HepG2 (cell line): ENCODE measurements around the gene TXNL4A. TPM values are rescaled to one million over a fixed set of nuclear protein-coding genes. Genes with fewer than 3 reads are reported as not detected.

Experiments used
- ATAC-seq: fragments of 200-7000 bp; cut with Tn5 transposase; 3 replicates; pipeline ENCODE4 v1.9.1; 2020; ENCODE audit warnings: mild to moderate bottlenecking, moderate library complexity
- BruUV-seq: library from RNA; stranded (reverse); fragments of 400-500 nt; replicated peaks from 2 replicates; lab custom pipeline; 2021; lab: Mats Ljungman, UMichigan
- CTCF ChIA-PET: fragments of 300-600 bp; formaldehyde crosslinking; extraction: SDS; loops from one replicate; lab custom pipeline; 2021; ENCODE audit warnings: low total read pairs, inconsistent platforms, low intra/inter-chr PET ratio; lab: Yijun Ruan, JAX
- POLR2A ChIA-PET: fragments of 350-600 bp; sonication (Branson Sonifier 250); formaldehyde crosslinking; loops from one replicate; lab custom pipeline; 2020; ENCODE audit warnings: antibody characterized with exemption, inconsistent platforms; lab: Yijun Ruan, JAX
- DNase-seq: peaks from one replicate; pipeline ENCODE4 v3.0.0-alpha.2; 2015; ENCODE audit warnings: low spot score
- FAIRE-seq: peaks from 3 replicates; lab custom pipeline; 2011; peaks lifted over from hg19 to GRCh38; lab: Jason Lieb, UNC
- H2AFZ ChIP-seq: one replicate; pipeline ENCODE4 v1.6.1; 2011; ENCODE audit warnings: low read length, inconsistent platforms
- H3K27ac ChIP-seq: fragments of 300-600 bp; 3 replicates; pipeline ENCODE4 v1.8.0; 2011; ENCODE audit warnings: mixed run types, mild to moderate bottlenecking, mixed read lengths, low read length, inconsistent platforms; ENCODE audit not compliant: insufficient read depth; ENCODE audit errors: extremely low read length
- H3K27me3 ChIP-seq, 2 experiments: fragments of 200-600 bp in 1 of 2; 2 replicates in 1 of 2; 3 replicates in 1 of 2; pipeline versions ENCODE4 v1.6.0 to v1.8.0; 2011; ENCODE audit warnings: low read length in 2 of 2, mild to moderate bottlenecking in 2 of 2, moderate library complexity in 2 of 2, inconsistent platforms in 1 of 2; ENCODE audit not compliant: insufficient read depth in 2 of 2, control insufficient read depth in 1 of 2
- H3K36me3 ChIP-seq, 2 experiments: fragments of 200-600 bp in 1 of 2; replicated peaks in 1 of 2; 2 replicates in 1 of 2; 3 replicates in 1 of 2; pipeline versions ENCODE4 v1.5.1 to v1.8.0; 2011; ENCODE audit warnings: low read length in 2 of 2, inconsistent platforms in 1 of 2; ENCODE audit not compliant: insufficient read depth in 2 of 2, control insufficient read depth in 1 of 2
- H3K4me1 ChIP-seq: 2 replicates; pipeline ENCODE4 v1.5.1; 2012; ENCODE audit warnings: low read length, inconsistent platforms; ENCODE audit not compliant: insufficient read depth
- H3K4me2 ChIP-seq: 2 replicates; pipeline ENCODE4 v1.6.0; 2011; ENCODE audit warnings: low read depth, low read length, inconsistent platforms
- H3K4me3 ChIP-seq, 3 experiments: fragments of 200-600 bp in 1 of 3; sonication (generic), shearing (Covaris generic) in 1 of 3; replicated peaks in 1 of 3; 2 replicates each; pipeline ENCODE4 v1.5.1; 2011 to 2016; ENCODE audit warnings: low read length in 3 of 3, inconsistent platforms in 2 of 3, low read depth in 2 of 3, mild to moderate bottlenecking in 2 of 3, control low read depth in 1 of 3, mixed read lengths in 1 of 3; ENCODE audit not compliant: insufficient read depth in 1 of 3
- H3K79me2 ChIP-seq: one replicate; pipeline ENCODE4 v1.6.1; 2011; ENCODE audit warnings: low read length, inconsistent platforms; ENCODE audit not compliant: insufficient read depth
- H3K9ac ChIP-seq: 2 replicates; pipeline ENCODE4 v1.6.0; 2011; ENCODE audit warnings: mild to moderate bottlenecking, low read depth, low read length, inconsistent platforms; ENCODE audit not compliant: insufficient read depth
- H3K9me3 ChIP-seq: 2 replicates; pipeline ENCODE4 v1.5.1; 2012; ENCODE audit warnings: mild to moderate bottlenecking, low read length
- H4K20me1 ChIP-seq: 2 replicates; pipeline ENCODE4 v1.6.0; 2011; ENCODE audit warnings: inconsistent platforms, mild to moderate bottlenecking, low read length, moderate library complexity; ENCODE audit not compliant: insufficient read depth
- ARID2 ChIP-seq: sonication (generic); formaldehyde crosslinking; IDR thresholded peaks from 2 replicates; pipeline ENCODE4 v1.8.1; 2022; ENCODE audit warnings: mild to moderate bottlenecking, missing genetic modification reagents, borderline replicate concordance
- BRCA1 ChIP-seq: sonication (generic); formaldehyde crosslinking; IDR thresholded peaks from 2 replicates; pipeline ENCODE4 v1.4.0; 2020; ENCODE audit warnings: missing genetic modification reagents
- CBX2 ChIP-seq, 2 experiments: fragments of 200-600 bp in 1 of 2; sonication (generic); formaldehyde crosslinking in 1 of 2; IDR thresholded peaks; 2 replicates each; pipeline versions ENCODE4 v1.7.0 to v1.8.1; 2018 to 2022; ENCODE audit warnings: low read depth in 2 of 2, low read length in 1 of 2, mild to moderate bottlenecking in 1 of 2, missing genetic modification reagents in 1 of 2
- CSRNP1 ChIP-seq: sonication (generic); formaldehyde crosslinking; IDR thresholded peaks from 2 replicates; pipeline ENCODE4 v1.8.1; 2023; ENCODE audit warnings: mild to moderate bottlenecking, missing genetic modification reagents
- DDIT3 ChIP-seq: sonication (generic); formaldehyde crosslinking; IDR thresholded peaks from 2 replicates; pipeline ENCODE4 v1.4.0; 2020; ENCODE audit warnings: mild to moderate bottlenecking, missing genetic modification reagents
- DNMT3B ChIP-seq: conservative IDR thresholded peaks from 2 replicates; pipeline ENCODE4 v1.6.1; 2016; ENCODE audit warnings: missing biosample characterization, control low read depth
- FOXO4 ChIP-seq: sonication (generic); formaldehyde crosslinking; conservative IDR thresholded peaks from 2 replicates; pipeline ENCODE4 v1.8.1; 2023; ENCODE audit warnings: missing genetic modification reagents
- GMEB2 ChIP-seq: IDR thresholded peaks from 2 replicates; pipeline ENCODE4 v1.6.1; 2016; ENCODE audit warnings: missing biosample characterization, missing genetic modification reagents, low read depth
- HNRNPLL ChIP-seq: fragments of 200-400 bp; formaldehyde crosslinking; IDR thresholded peaks from 2 replicates; pipeline ENCODE4 v1.6.1; 2017; ENCODE audit warnings: mild to moderate bottlenecking, low read depth, low read length; ENCODE audit not compliant: poor library complexity, severe bottlenecking
- NFE2 ChIP-seq: sonication (generic); formaldehyde crosslinking; IDR thresholded peaks from 2 replicates; pipeline ENCODE4 v1.4.0; 2020; ENCODE audit warnings: missing genetic modification reagents
- NFIB ChIP-seq: sonication (generic); formaldehyde crosslinking; IDR thresholded peaks from 2 replicates; pipeline ENCODE4 v1.9.0; 2021; ENCODE audit warnings: missing genetic modification reagents, mild to moderate bottlenecking, borderline replicate concordance
- RELA ChIP-seq: sonication (generic); formaldehyde crosslinking; IDR thresholded peaks from 2 replicates; pipeline ENCODE4 v1.4.0; 2020; ENCODE audit warnings: missing genetic modification reagents
- TBP ChIP-seq: sonication (generic); formaldehyde crosslinking; IDR thresholded peaks from 2 replicates; pipeline ENCODE4 v1.5.0; 2020; ENCODE audit warnings: missing genetic modification reagents
- ZNF234 ChIP-seq: sonication (generic); formaldehyde crosslinking; conservative IDR thresholded peaks from 2 replicates; pipeline ENCODE4 v1.5.1; 2020; ENCODE audit warnings: mild to moderate bottlenecking, missing genetic modification reagents
- ZNF260 ChIP-seq: sonication (generic); formaldehyde crosslinking; IDR thresholded peaks from 2 replicates; pipeline ENCODE4 v1.4.0; 2020; ENCODE audit warnings: missing genetic modification reagents, low read depth, mild to moderate bottlenecking, borderline replicate concordance
- ZNF263 ChIP-seq: sonication (generic); formaldehyde crosslinking; IDR thresholded peaks from 2 replicates; pipeline ENCODE4 v1.4.0; 2020; ENCODE audit warnings: missing genetic modification reagents
- ZNF282 ChIP-seq: fragments of 450-650 bp; IDR thresholded peaks from 2 replicates; pipeline ENCODE4 v1.6.1; 2018; ENCODE audit not compliant: partially characterized antibody
- ZNF841 ChIP-seq: sonication (generic); formaldehyde crosslinking; IDR thresholded peaks from 2 replicates; pipeline ENCODE4 v1.8.1; 2023; ENCODE audit warnings: missing genetic modification reagents, borderline replicate concordance
- ZNF883 ChIP-seq: sonication (generic); formaldehyde crosslinking; IDR thresholded peaks from 2 replicates; pipeline ENCODE4 v1.5.1; 2020; ENCODE audit warnings: mild to moderate bottlenecking, missing genetic modification reagents; ENCODE audit errors: not compliant biosample characterization
- ZSCAN30 ChIP-seq: sonication (generic); formaldehyde crosslinking; IDR thresholded peaks from 2 replicates; pipeline ENCODE4 v1.5.0; 2020; ENCODE audit warnings: mild to moderate bottlenecking, missing genetic modification reagents
- WGBS: methylation state at CpG from one replicate; pipeline ENCODE4 v1.1.6; 2017; ENCODE audit warnings: low lambda C conversion rate; 5-methylcytosine and 5-hydroxymethylcytosine counted together
- in situ Hi-C: cut with HindIII; loops from 2 replicates; pipeline ENCODE4 v1.10.0; 2017; ENCODE audit warnings: low pct_unique_long_range_greater_than_20kb; ENCODE audit not compliant: extremely low pct_ligation_motif_present
- intact Hi-C: fragments of 100-400 bp; cut with micrococcal nuclease; formaldehyde crosslinking; loops from one replicate; pipeline ENCODE4 v1.10.0; 2022; ENCODE audit not compliant: unreplicated experiment
- polyA plus RNA-seq, 8 experiments: library from polyadenylated mRNA; depleted of rRNA in 3 of 8; stranded (reverse) in 7 of 8; unstranded in 1 of 8; fragments of >200 nt; fragmentation: Illumina TruSeq in 4 of 8; extraction: Trizol in 4 of 8; gene quantifications; 2 replicates each; pipeline versions ENCODE4 v1.2.1 to v1.2.3, GENCODE V29; 2011 to 2016; ENCODE audit warnings: low read depth in 4 of 8, missing spikeins in 1 of 8, mixed read lengths in 1 of 8; ENCODE audit not compliant: insufficient read depth in 1 of 8
- total RNA-seq, 5 experiments: library from RNA; depleted of rRNA; stranded (reverse); fragments of >200 nt; fragmentation: Illumina TruSeq; extraction: Trizol; gene quantifications; 2 replicates each; pipeline ENCODE4 v1.2.3, GENCODE V29; 2016; ENCODE audit warnings: low read depth in 1 of 5

The TXNL4A gene
- total and polyA plus RNA-seq, 2 of the 13 experiments (the other 11 are each of a cell fraction or from before 2014, with no cell fraction given), result 172 to 202 TPM

- H3K9me3 ChIP-seq, result no peaks in the 10 kb centered on the region
- FAIRE-seq (no peak), ATAC-seq (peak; percentile 76), DNase-seq (peak; percentile 45)
- H3K4me3 ChIP-seq, result peak overlapping the region; percentile 84 to 96 (median 85)
- POLR2A ChIA-PET, result interaction anchor here (0.9 to 6.1 kb wide), 6 partner anchors 21 to 121 kb away, joined by 3 to 45 read pairs (median 6); partner anchors contain the start of genes ADNP2, HSBP1L1 and RBFA
- peaks cover 54% of the 10 kb centered on the region for H3K79me2 ChIP-seq
- peaks cover 31% of the 10 kb centered on the region for H4K20me1 ChIP-seq
- peak overlapping the region; percentile 97 for H3K4me2 ChIP-seq
- H2AFZ ChIP-seq, result no peak overlapping the region
- peaks cover 51% of the 10 kb centered on the region for H3K4me1 ChIP-seq
- no peaks in the 10 kb centered on the region; a peak in 1 of 5 replicates for H3K27me3 ChIP-seq
- no TSS peak for BruUV-seq
- H3K36me3 ChIP-seq, result peaks cover 3 to 13% of the 10 kb centered on the region in 2 experiments; a peak in 4 of 5 replicates
- intact Hi-C loops (loop anchor here (1.0 to 2.0 kb wide), 4 partner anchors 37 to 117 kb away; partner anchors contain the start of genes RBFA and SLC66A2), in situ Hi-C loops (loop anchor here (5.0 kb wide), 1 partner anchor 44 kb away; the partner anchor contains the start of gene RBFA)
- WGBS, result 0% methylated on average over 4 of the region's 48 CpGs
- CTCF ChIA-PET, result interaction anchor here (2.1 kb wide), 1 partner anchor 53 kb away, joined by 8 read pairs; no protein-coding TSS in a partner anchor
- H3K27ac ChIP-seq, result peak overlapping the region; percentile 85
- H3K9ac ChIP-seq, result peak overlapping the region; percentile 92
- no peak for TF ChIP-seq GMEB2
- TF ChIP-seq ZNF841 (CRISPR knock-in tag), result no peak; the same call in 1 of the 2 replicates
- TF ChIP-seq BRCA1, result peak; percentile 6; the same call in 1 of the 2 replicates
- TF ChIP-seq NFIB (CRISPR knock-in tag), result no peak
- TF ChIP-seq DNMT3B (CRISPR knock-in tag), result no peak
- no peak for TF ChIP-seq ZNF260 (CRISPR knock-in tag)
- 0 out of 2 replicates have a peak, but pooled peaks have one; percentile 38 for TF ChIP-seq CSRNP1
- TF ChIP-seq DDIT3, result no peak
- no peak for TF ChIP-seq RELA (CRISPR knock-in tag)
- no peak for TF ChIP-seq HNRNPLL
- TF ChIP-seq ARID2 (CRISPR knock-in tag), result peak; percentile 85; the same call in 1 of the 2 replicates
- TF ChIP-seq CBX2 (IDR thresholded peaks at IDR 0.05; ENCODE audit: low read depth, low read length), result no peak
- TF ChIP-seq CBX2 (CRISPR knock-in tag; IDR thresholded peaks at IDR 0.05; ENCODE audit: low read depth), result no peak
- no peak for TF ChIP-seq NFE2 (CRISPR knock-in tag)
- TF ChIP-seq ZNF883 (CRISPR knock-in tag), result no peak
- no peak for TF ChIP-seq ZNF282
- no peak for TF ChIP-seq ZNF234 (CRISPR knock-in tag)
- peak; percentile 73 for TF ChIP-seq ZNF263
- no peak for TF ChIP-seq FOXO4 (CRISPR knock-in tag)
- no peak for TF ChIP-seq ZSCAN30
- no peak for TF ChIP-seq TBP (CRISPR knock-in tag)
Measured at GRCh38 chr18:79988071-79988450, 302 bp downstream of the TXNL4A start.
